Measurements from ENCODE around the gene USP15.

USP15 gene

DNA sequence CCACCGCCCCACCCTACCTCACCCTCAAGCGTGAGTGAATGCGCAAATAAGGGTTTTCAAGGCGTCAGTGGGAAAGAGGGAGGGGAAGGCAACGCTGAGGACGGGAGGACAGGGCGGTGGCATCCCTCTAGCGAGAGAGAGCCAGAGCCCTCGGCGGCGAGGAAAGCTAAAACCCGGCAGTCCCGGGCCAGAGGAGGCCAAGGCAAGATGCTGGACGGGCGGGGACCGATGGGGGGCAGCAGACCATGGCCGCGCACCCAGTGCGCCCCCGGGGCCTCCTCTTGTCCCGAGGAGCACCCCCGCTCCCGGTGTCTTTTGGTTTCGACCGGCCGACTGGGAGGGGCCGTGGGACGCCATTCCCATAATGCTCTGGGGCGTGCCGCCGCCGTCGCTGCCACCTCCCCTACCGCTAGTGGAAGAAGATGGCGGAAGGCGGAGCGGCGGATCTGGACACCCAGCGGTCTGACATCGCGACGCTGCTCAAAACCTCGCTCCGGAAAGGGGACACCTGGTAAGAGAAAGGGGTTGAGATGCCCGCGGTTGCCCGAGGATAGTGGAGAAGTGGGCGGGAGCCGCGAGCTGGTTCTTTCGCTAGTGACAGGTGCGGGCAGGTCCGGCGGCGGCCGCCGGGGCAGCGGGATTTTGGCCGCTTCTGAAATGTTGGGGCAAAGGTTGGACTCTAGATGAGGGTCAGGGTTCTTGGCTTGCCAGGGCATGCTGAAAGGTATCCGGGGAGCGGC, at the start of gene USP15:
Gene USP15 (plus strand): TSS at position 412 of the 740 bp plus-strand sequence. CDS start 11 bp downstream, at position 423.
- H3K27me3 ChIP-seq (ENCODE audit: control insufficient read depth, insufficient read depth, low read length): no peaks in the 10 kb centered on the region
- peak within 1 kb of the TSS; percentile 95 for H3K4me3 ChIP-seq (ENCODE audit: low read depth, low read length)
- H3K27ac ChIP-seq: peak within 1 kb of the TSS; percentile 91
- TF ChIP-seq, protein P1, sequence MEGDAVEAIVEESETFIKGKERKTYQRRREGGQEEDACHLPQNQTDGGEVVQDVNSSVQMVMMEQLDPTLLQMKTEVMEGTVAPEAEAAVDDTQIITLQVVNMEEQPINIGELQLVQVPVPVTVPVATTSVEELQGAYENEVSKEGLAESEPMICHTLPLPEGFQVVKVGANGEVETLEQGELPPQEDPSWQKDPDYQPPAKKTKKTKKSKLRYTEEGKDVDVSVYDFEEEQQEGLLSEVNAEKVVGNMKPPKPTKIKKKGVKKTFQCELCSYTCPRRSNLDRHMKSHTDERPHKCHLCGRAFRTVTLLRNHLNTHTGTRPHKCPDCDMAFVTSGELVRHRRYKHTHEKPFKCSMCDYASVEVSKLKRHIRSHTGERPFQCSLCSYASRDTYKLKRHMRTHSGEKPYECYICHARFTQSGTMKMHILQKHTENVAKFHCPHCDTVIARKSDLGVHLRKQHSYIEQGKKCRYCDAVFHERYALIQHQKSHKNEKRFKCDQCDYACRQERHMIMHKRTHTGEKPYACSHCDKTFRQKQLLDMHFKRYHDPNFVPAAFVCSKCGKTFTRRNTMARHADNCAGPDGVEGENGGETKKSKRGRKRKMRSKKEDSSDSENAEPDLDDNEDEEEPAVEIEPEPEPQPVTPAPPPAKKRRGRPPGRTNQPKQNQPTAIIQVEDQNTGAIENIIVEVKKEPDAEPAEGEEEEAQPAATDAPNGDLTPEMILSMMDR (IDR thresholded peaks at IDR 0.05): peak; percentile 62
- H3K36me3 ChIP-seq (ENCODE audit: control insufficient read depth, insufficient read depth, low read length): no peaks in the 10 kb centered on the region
- no peaks in the 10 kb centered on the region for H3K9me3 ChIP-seq (ENCODE audit: control insufficient read depth, low read length)
- peak within 1 kb of the TSS; percentile 81 for H3K4me2 ChIP-seq (ENCODE audit: low read length)
- H2AFZ ChIP-seq: peak within 1 kb of the TSS; percentile 88
- H3K9ac ChIP-seq: peak within 1 kb of the TSS; percentile 70
- peaks cover 29% of the 10 kb centered on the region for H3K79me2 ChIP-seq
- H3K4me1 ChIP-seq: peaks cover 3% of the 10 kb centered on the region

DNA sequence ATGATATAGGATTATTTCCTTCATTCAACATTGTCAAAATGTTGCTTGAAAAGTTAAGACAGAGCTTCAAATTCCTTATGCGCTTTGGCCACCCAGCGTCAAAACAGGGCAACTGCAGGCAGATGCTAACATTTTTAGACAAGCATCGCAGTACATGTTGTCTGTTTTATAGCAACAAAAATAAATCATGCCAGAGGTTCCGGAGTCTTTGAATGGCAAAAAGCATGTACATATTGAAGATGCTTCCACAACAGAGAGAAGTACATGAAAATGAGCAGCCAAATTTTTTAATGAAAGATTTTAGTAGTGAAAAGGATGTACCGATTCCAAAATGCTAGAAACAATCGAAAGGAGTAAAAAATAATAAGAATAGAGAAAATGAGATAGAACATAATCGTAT, 49.8 kb upstream of the USP15 start:
- Histone ChIP-seq H3K27me3 (ENCODE audit: control insufficient read depth, insufficient read depth, low read length) (no peaks in the 10 kb centered on the region), H3K4me1 (peaks cover 3% of the 10 kb centered on the region)

DNA sequence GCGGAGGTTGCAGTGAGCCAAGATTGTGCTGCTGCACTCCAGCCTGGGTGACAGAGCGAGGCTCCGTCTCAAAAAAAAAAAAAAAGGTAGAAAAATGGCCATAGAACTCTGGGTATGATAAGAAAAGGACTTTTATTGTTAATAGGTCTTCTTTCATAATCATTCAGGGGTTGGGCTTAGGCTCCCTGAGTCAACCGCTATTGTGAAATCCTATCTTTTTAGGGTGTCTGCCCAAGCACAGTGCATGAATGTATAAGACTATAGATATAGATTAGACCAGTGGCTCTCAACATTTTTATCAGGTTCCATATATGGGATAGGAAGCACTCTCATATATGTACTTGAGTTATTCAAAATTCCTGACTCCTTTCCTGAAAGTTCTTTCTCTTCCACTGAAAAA, 48.7 kb upstream of the USP15 start:
- H3K79me2 ChIP-seq: no peaks in the 10 kb centered on the region
- H2AFZ ChIP-seq: no peak overlapping the region
- peaks cover 9% of the 10 kb centered on the region for H3K4me1 ChIP-seq
- H3K27me3 ChIP-seq (ENCODE audit: control insufficient read depth, insufficient read depth, low read length): no peaks in the 10 kb centered on the region
- H3K4me3 ChIP-seq (ENCODE audit: low read depth, low read length): no peak overlapping the region
- no peak overlapping the region for H3K4me2 ChIP-seq (ENCODE audit: low read length)
- H3K9me3 ChIP-seq (ENCODE audit: control insufficient read depth, low read length): no peaks in the 10 kb centered on the region
- H3K36me3 ChIP-seq (ENCODE audit: control insufficient read depth, insufficient read depth, low read length): no peaks in the 10 kb centered on the region
- TF ChIP-seq, protein P1 (IDR thresholded peaks at IDR 0.05): no peak
- no peak overlapping the region for H3K9ac ChIP-seq
- no peak overlapping the region for H3K27ac ChIP-seq

More for the DNA sequence above, 49.8 kb upstream of the USP15 start:
- H3K79me2 ChIP-seq: no peaks in the 10 kb centered on the region
- H2AFZ ChIP-seq: no peak overlapping the region
- TF ChIP-seq, protein P1 (IDR thresholded peaks at IDR 0.05): peak; percentile 84
- no peak overlapping the region for H3K4me2 ChIP-seq (ENCODE audit: low read length)
- H3K4me3 ChIP-seq (ENCODE audit: low read depth, low read length): no peak overlapping the region
- no peaks in the 10 kb centered on the region for H3K9me3 ChIP-seq (ENCODE audit: control insufficient read depth, low read length)
- H3K27ac ChIP-seq: no peak overlapping the region
- no peak overlapping the region for H3K9ac ChIP-seq
- H3K36me3 ChIP-seq (ENCODE audit: control insufficient read depth, insufficient read depth, low read length): no peaks in the 10 kb centered on the region

DNA sequence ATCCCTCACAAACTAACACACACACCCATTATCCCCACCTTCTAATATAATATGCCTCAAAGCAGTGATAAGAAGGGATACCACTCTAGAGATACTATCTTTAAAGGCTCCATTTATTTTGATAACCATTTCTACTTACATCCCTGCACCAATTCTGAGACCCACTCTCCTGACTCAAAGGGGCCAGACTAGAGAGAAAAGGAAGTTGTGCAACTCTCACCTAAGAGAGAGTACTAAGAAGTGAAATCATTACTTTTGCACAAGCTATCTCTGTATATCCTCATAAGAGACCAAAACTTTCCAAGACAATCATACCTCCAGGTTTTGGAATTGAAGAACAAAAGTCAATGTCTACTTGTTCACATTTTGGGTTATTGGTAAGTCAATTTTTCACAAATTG, 45.4 kb upstream of the USP15 start:
- Histone ChIP-seq H3K4me3 (ENCODE audit: low read depth, low read length) (no peak overlapping the region), H3K9ac (no peak overlapping the region), H3K9me3 (ENCODE audit: control insufficient read depth, low read length) (no peaks in the 10 kb centered on the region), H3K79me2 (no peaks in the 10 kb centered on the region), H3K27ac (no peak overlapping the region), H3K4me2 (ENCODE audit: low read length) (no peak overlapping the region), H2AFZ (no peak overlapping the region), H3K27me3 (ENCODE audit: control insufficient read depth, insufficient read depth, low read length) (no peaks in the 10 kb centered on the region), H3K36me3 (ENCODE audit: control insufficient read depth, insufficient read depth, low read length) (no peaks in the 10 kb centered on the region), H3K4me1 (peaks cover 9% of the 10 kb centered on the region)
- TF ChIP-seq, protein P1 (IDR thresholded peaks at IDR 0.05): no peak

DNA sequence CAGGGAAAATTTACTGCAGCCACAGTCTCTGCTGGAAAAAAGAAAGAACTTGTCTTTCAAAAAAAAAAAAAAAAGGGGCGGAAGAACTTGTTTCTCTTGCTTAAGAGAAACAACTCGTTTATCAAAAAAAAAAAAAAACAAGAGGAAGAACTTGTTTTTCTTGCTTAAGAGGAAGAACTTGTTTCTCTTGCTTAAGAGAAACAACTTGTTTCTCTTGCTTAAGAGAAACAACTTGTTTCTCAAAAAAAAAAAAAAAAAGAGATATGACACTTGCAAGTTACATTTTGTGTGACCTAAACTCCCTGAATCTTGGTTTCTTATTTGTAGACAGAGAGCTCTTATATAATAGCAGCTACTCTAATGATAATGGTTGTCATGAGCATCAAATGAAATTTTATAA, 44.7 kb upstream of the USP15 start:
- Histone ChIP-seq H3K79me2 (no peaks in the 10 kb centered on the region), H3K9ac (no peak overlapping the region), H3K27me3 (ENCODE audit: control insufficient read depth, insufficient read depth, low read length) (no peaks in the 10 kb centered on the region), H3K27ac (peak overlapping the region; percentile 25), H3K9me3 (ENCODE audit: control insufficient read depth, low read length) (no peaks in the 10 kb centered on the region), H2AFZ (peak overlapping the region; percentile 11), H3K4me2 (ENCODE audit: low read length) (peak overlapping the region; percentile 21), H3K4me1 (peaks cover 9% of the 10 kb centered on the region), H3K36me3 (ENCODE audit: control insufficient read depth, insufficient read depth, low read length) (no peaks in the 10 kb centered on the region), H3K4me3 (ENCODE audit: low read depth, low read length) (no peak overlapping the region)
- TF ChIP-seq, protein P1 (IDR thresholded peaks at IDR 0.05): no peak

All from parathyroid adenoma (tissue), 2 donors.